Ishikawa (cell line): Measurements from ENCODE around the gene SETBP1.

ENCODE experiments used
- CEBPB ChIP-seq: IDR thresholded peaks from 2 replicates; pipeline ENCODE4 v1.6.1; 2012
- CREB1 ChIP-seq: IDR thresholded peaks from 2 replicates; pipeline ENCODE4 v1.6.1; 2012; ENCODE audit warnings: low read depth
- EP300 ChIP-seq: IDR thresholded peaks from 2 replicates; pipeline ENCODE4 v1.6.1; 2012; ENCODE audit warnings: borderline replicate concordance
- RAD21 ChIP-seq: IDR thresholded peaks from 2 replicates; pipeline ENCODE4 v1.6.1; 2012; ENCODE audit warnings: low read depth
- TAF1 ChIP-seq: IDR thresholded peaks from 2 replicates; pipeline ENCODE4 v1.6.1; 2012; ENCODE audit warnings: low read depth, mild to moderate bottlenecking
- TEAD4 ChIP-seq: IDR thresholded peaks from 2 replicates; pipeline ENCODE4 v1.6.1; 2012
- TF ChIP-seq, protein P1 (sequence below): IDR thresholded peaks from 2 replicates; pipeline ENCODE4 v1.6.1; 2012; ENCODE audit warnings: low read depth, mild to moderate bottlenecking
- TF ChIP-seq, protein P2 (sequence below): IDR thresholded peaks from 2 replicates; pipeline ENCODE4 v1.6.1; 2012

DNA sequence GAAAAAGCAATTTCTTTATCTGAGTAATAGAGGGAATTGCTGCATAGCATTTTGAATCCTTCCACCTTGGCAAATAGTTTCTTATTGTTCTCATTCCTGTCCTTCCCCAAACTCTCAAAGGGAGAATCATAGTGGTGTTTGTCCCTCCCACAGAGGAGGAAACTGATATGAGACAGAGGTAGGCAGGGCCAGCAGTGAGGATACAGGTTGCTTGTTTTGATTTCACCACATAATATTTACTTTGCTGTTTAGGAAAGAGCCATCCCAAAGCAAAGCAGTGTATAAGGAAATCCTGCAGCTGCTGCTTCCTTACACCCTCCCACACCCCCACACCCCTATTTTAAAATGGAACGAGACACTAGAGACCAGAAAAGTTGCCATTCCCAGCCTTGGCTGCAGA lies 195.3 kb downstream of the SETBP1 start:
- TF ChIP-seq RAD21 (no peak), EP300 (no peak), CREB1 (no peak), CEBPB (no peak), TAF1 (no peak), TEAD4 (no peak)
- TF ChIP-seq, protein P1, sequence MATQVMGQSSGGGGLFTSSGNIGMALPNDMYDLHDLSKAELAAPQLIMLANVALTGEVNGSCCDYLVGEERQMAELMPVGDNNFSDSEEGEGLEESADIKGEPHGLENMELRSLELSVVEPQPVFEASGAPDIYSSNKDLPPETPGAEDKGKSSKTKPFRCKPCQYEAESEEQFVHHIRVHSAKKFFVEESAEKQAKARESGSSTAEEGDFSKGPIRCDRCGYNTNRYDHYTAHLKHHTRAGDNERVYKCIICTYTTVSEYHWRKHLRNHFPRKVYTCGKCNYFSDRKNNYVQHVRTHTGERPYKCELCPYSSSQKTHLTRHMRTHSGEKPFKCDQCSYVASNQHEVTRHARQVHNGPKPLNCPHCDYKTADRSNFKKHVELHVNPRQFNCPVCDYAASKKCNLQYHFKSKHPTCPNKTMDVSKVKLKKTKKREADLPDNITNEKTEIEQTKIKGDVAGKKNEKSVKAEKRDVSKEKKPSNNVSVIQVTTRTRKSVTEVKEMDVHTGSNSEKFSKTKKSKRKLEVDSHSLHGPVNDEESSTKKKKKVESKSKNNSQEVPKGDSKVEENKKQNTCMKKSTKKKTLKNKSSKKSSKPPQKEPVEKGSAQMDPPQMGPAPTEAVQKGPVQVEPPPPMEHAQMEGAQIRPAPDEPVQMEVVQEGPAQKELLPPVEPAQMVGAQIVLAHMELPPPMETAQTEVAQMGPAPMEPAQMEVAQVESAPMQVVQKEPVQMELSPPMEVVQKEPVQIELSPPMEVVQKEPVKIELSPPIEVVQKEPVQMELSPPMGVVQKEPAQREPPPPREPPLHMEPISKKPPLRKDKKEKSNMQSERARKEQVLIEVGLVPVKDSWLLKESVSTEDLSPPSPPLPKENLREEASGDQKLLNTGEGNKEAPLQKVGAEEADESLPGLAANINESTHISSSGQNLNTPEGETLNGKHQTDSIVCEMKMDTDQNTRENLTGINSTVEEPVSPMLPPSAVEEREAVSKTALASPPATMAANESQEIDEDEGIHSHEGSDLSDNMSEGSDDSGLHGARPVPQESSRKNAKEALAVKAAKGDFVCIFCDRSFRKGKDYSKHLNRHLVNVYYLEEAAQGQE = no peak
- TF ChIP-seq, protein P2, sequence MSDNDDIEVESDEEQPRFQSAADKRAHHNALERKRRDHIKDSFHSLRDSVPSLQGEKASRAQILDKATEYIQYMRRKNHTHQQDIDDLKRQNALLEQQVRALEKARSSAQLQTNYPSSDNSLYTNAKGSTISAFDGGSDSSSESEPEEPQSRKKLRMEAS = no peak
